Measurements from ENCODE around the gene ARPP21. TPM values are rescaled to one million over a fixed set of nuclear protein-coding genes. Genes with fewer than 3 reads are reported as not detected.

ARPP21 gene
- polyA plus RNA-seq, 1 experiment, result not detected

GRCh38 chr3:35663471-35663870 is 24.1 kb downstream of the ARPP21 start:
- DNase-seq (ENCODE audit: low read depth, low spot score), result no peak
- H3K9me3 ChIP-seq (ENCODE audit: control insufficient read depth, insufficient read depth, low read length), result no peaks in the 10 kb centered on the region
- H3K4me3 ChIP-seq (ENCODE audit: low read depth, low read length), result no peak overlapping the region
- H3K27me3 ChIP-seq (ENCODE audit: control insufficient read depth, insufficient read depth, low read length), result no peaks in the 10 kb centered on the region
- CTCF ChIA-PET, result no interaction called here
- POLR2A ChIA-PET, result no interaction called here
- no peak overlapping the region for H3K27ac ChIP-seq (ENCODE audit: low read depth, low read length)
- no peak for TF ChIP-seq CTCF (IDR thresholded peaks at IDR 0.05; ENCODE audit: low read depth, low read length)

GRCh38 chr3:35664460-35664919 is 25.2 kb downstream of the ARPP21 start:
- TF ChIP-seq CTCF (IDR thresholded peaks at IDR 0.05; ENCODE audit: low read depth, low read length), result no peak
- no peaks in the 10 kb centered on the region for H3K27me3 ChIP-seq (ENCODE audit: control insufficient read depth, insufficient read depth, low read length)
- H3K4me3 ChIP-seq (ENCODE audit: low read depth, low read length), result no peak overlapping the region
- ChIA-PET CTCF (no interaction called here), POLR2A (no interaction called here)
- no peaks in the 10 kb centered on the region for H3K9me3 ChIP-seq (ENCODE audit: control insufficient read depth, insufficient read depth, low read length)
- no peak overlapping the region for H3K27ac ChIP-seq (ENCODE audit: low read depth, low read length)
- peak; percentile 20 for DNase-seq (ENCODE audit: low read depth, low spot score)

GRCh38 chr3:35665390-35666055 is 26.2 kb downstream of the ARPP21 start:
- ChIA-PET CTCF (no interaction called here), POLR2A (no interaction called here)
- no peaks in the 10 kb centered on the region for H3K9me3 ChIP-seq (ENCODE audit: control insufficient read depth, insufficient read depth, low read length)
- no peak for TF ChIP-seq CTCF (IDR thresholded peaks at IDR 0.05; ENCODE audit: low read depth, low read length)
- no peak overlapping the region for H3K4me3 ChIP-seq (ENCODE audit: low read depth, low read length)
- no peak for DNase-seq (ENCODE audit: low read depth, low spot score)
- H3K27me3 ChIP-seq (ENCODE audit: control insufficient read depth, insufficient read depth, low read length), result no peaks in the 10 kb centered on the region
- H3K27ac ChIP-seq (ENCODE audit: low read depth, low read length), result no peak overlapping the region

GRCh38 chr3:35666888-35667287 is 27.6 kb downstream of the ARPP21 start:
- no peak for DNase-seq (ENCODE audit: low read depth, low spot score)
- Histone ChIP-seq H3K27ac (ENCODE audit: low read depth, low read length) (no peak overlapping the region), H3K4me3 (ENCODE audit: low read depth, low read length) (no peak overlapping the region), H3K27me3 (ENCODE audit: control insufficient read depth, insufficient read depth, low read length) (no peaks in the 10 kb centered on the region), H3K9me3 (ENCODE audit: control insufficient read depth, insufficient read depth, low read length) (no peaks in the 10 kb centered on the region)
- POLR2A ChIA-PET, result no interaction called here
- no peak for TF ChIP-seq CTCF (IDR thresholded peaks at IDR 0.05; ENCODE audit: low read depth, low read length)
- CTCF ChIA-PET, result no interaction called here

GRCh38 chr3:35670408-35670965 is 31.2 kb downstream of the ARPP21 start:
- ChIA-PET CTCF (no interaction called here), POLR2A (no interaction called here)
- DNase-seq (ENCODE audit: low read depth, low spot score), result no peak
- H3K4me3 ChIP-seq (ENCODE audit: low read depth, low read length), result no peak overlapping the region
- no peak for TF ChIP-seq CTCF (IDR thresholded peaks at IDR 0.05; ENCODE audit: low read depth, low read length)
- H3K9me3 ChIP-seq (ENCODE audit: control insufficient read depth, insufficient read depth, low read length), result no peaks in the 10 kb centered on the region
- no peaks in the 10 kb centered on the region for H3K27me3 ChIP-seq (ENCODE audit: control insufficient read depth, insufficient read depth, low read length)
- H3K27ac ChIP-seq (ENCODE audit: low read depth, low read length), result no peak overlapping the region
